Kidney (tissue), 14 donors: ENCODE results near the gene LYSMD4. TPM values are rescaled to one million over a fixed set of nuclear protein-coding genes. Genes with fewer than 3 reads are reported as not detected.

ENCODE experiments used
- DNase-seq, 5 donors: peaks; one replicate each; pipeline ENCODE4 v3.0.0-alpha.2; 2013 to 2020
- FAIRE-seq: peaks from 2 replicates; lab custom pipeline; 2012; peaks lifted over from hg19 to GRCh38; lab: Jason Lieb, UNC
- H3K27ac ChIP-seq, 2 donors: one replicate each; pipeline ENCODE4 v1.7.0; 2013; ENCODE audit warnings: low read depth in 2 of 2, low read length in 2 of 2, inconsistent platforms in 1 of 2
- H3K27me3 ChIP-seq: one replicate; pipeline ENCODE4 v1.7.1; 2013; ENCODE audit warnings: low read length, inconsistent platforms; ENCODE audit not compliant: control insufficient read depth, insufficient read depth
- H3K36me3 ChIP-seq, 3 donors: one replicate each; pipeline versions ENCODE4 v1.7.0 to v1.7.1; 2013; ENCODE audit warnings: low read length in 3 of 3, control low read depth in 1 of 3, inconsistent platforms in 1 of 3; ENCODE audit not compliant: insufficient read depth in 3 of 3, control insufficient read depth in 2 of 3
- H3K4me1 ChIP-seq, 3 donors: one replicate each; pipeline versions ENCODE4 v1.7.0 to v1.7.1; 2013; ENCODE audit warnings: low read length in 3 of 3, inconsistent platforms in 1 of 3, low read depth in 1 of 3; ENCODE audit not compliant: control insufficient read depth in 2 of 3, insufficient read depth in 2 of 3
- H3K4me3 ChIP-seq, 3 donors: one replicate each; pipeline versions ENCODE4 v1.7.0 to v1.8.1; 2013; ENCODE audit warnings: low read length in 3 of 3, control low read depth in 1 of 3, inconsistent platforms in 1 of 3
- H3K9ac ChIP-seq, 3 donors: one replicate each; pipeline versions ENCODE4 v1.7.0 to v1.7.1; 2013; ENCODE audit warnings: low read length in 3 of 3, control low read depth in 1 of 3, inconsistent platforms in 1 of 3
- H3K9me3 ChIP-seq, 3 donors: one replicate each; pipeline versions ENCODE4 v1.7.0 to v1.7.1; 2013; ENCODE audit warnings: low read length in 3 of 3, control low read depth in 1 of 3, inconsistent platforms in 1 of 3; ENCODE audit not compliant: control insufficient read depth in 2 of 3, insufficient read depth in 1 of 3
- intact Hi-C: fragments of 100-400 bp; cut with DNase I; formaldehyde crosslinking; loops from one replicate; pipeline ENCODE4 v1.11.1; 2022
- polyA plus RNA-seq: library from polyadenylated mRNA; stranded (reverse); fragments of 350-450 nt; fragmentation: Illumina TruSeq; extraction: RNeasy Lipid Tissue Mini Kit (QIAGEN cat#74804); gene quantifications from one replicate; pipeline ENCODE4 v1.2.3, GENCODE V29; 2014; ENCODE audit warnings: low read depth, low replicate concordance; ENCODE audit not compliant: insufficient read depth
- total RNA-seq: library from RNA; stranded (reverse); fragmentation: NEBNext Ultra II Directional; extraction: Animal tissue kit (Norgen Biotek cat#: 25700); gene quantifications from one replicate; pipeline ENCODE4 v1.2.1, GENCODE V29; 2021
- TF ChIP-seq, protein P1 (sequence below): IDR thresholded peaks from 3 replicates; pipeline ENCODE4 v1.5.1; 2012; ENCODE audit warnings: mild to moderate bottlenecking, moderate library complexity, borderline replicate concordance; ENCODE audit not compliant: insufficient read depth; ENCODE audit errors: extremely low read depth
- donor health status: control.
- donor health status: control.
- donor health status: control.
- donor health status: control.
- donor health status: control.
- donor health status: DM: yes; HTN: yes; CAD: no.
- donor health status: Normal renal cell carcinoma (clear cell type).

The LYSMD4 gene
- total and polyA plus RNA-seq, 2 donors from 2014 or later: 4.9 to 8.6 TPM

DNA sequence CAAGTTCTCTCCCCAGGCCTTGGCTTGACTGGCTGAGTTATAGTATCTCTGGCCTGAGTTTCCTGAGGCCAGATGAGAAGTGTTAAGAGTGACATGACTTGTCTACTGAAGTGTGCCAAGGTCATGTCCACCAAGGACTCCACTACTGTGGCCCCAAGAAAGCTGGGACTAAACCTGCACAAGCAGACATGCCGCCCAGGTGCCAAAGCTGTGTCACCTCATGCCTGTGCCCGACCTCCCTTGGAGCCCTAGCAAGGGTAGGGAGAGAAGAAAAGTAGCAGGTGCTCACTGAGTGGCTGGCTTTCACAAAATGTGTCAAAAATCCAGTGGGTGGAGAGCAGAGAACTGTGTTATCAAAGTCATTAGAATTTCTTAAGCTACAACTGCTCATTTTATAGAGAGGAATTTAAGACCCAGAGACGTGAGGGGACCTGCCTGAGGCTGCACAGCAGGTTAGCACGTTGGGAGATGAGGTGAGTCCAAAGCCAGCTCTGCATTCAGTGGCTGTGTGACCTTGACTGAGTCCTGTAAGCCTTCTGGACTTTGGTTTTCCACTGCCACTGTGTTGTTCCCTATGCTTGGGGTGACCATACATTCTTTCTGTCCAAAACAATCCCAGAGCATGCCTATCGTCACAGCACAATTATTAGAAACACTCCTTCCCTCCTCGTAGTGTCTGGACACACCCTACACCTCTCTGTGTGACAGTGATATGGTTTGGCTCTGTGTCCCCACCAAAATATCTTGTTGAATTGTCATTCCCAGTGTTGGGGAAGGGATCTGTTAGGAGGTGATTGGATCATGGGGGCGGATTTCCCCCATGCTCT is 5.0 kb upstream of the LYSMD4 start:
- H3K36me3 ChIP-seq: no peaks in the 10 kb centered on the region
- H3K9me3 ChIP-seq: no peaks in the 10 kb centered on the region
- no peak overlapping the region for H3K27ac ChIP-seq
- no peaks in the 10 kb centered on the region for H3K4me1 ChIP-seq
- no peak overlapping the region for H3K4me3 ChIP-seq
- DNase-seq (no peak), FAIRE-seq (no peak)
- intact Hi-C loops: no loop called here
- TF ChIP-seq, protein P1, sequence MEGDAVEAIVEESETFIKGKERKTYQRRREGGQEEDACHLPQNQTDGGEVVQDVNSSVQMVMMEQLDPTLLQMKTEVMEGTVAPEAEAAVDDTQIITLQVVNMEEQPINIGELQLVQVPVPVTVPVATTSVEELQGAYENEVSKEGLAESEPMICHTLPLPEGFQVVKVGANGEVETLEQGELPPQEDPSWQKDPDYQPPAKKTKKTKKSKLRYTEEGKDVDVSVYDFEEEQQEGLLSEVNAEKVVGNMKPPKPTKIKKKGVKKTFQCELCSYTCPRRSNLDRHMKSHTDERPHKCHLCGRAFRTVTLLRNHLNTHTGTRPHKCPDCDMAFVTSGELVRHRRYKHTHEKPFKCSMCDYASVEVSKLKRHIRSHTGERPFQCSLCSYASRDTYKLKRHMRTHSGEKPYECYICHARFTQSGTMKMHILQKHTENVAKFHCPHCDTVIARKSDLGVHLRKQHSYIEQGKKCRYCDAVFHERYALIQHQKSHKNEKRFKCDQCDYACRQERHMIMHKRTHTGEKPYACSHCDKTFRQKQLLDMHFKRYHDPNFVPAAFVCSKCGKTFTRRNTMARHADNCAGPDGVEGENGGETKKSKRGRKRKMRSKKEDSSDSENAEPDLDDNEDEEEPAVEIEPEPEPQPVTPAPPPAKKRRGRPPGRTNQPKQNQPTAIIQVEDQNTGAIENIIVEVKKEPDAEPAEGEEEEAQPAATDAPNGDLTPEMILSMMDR: no peak
- H3K9ac ChIP-seq: no peak overlapping the region
- no peaks in the 10 kb centered on the region for H3K27me3 ChIP-seq

DNA sequence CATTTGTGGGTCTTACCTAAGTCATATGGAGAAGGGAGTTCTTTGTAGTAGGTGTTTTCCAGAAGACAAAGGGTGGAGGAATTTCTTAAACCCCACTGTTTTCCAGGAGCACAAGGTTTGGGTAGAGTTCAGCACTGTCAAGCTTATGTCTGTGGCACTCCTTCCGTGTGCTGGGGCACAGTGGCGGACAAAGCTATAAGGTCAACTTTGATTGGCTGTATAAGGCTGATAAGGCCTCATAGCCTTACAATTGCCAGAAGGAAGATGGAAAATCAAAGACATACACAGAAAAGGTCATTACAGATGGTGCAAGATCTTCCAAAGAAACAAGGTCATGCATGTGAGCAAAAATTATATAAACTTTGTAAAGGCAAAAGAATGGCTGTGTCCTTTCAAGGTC is 3.5 kb upstream of the LYSMD4 start:
- peaks cover 0 to 2% (median 0%) of the 10 kb centered on the region in 3 donors for H3K4me1 ChIP-seq
- FAIRE-seq (no peak), DNase-seq (no peak)
- no peak overlapping the region for H3K4me3 ChIP-seq
- no peaks in the 10 kb centered on the region for H3K27me3 ChIP-seq
- intact Hi-C loops: no loop called here
- no peak overlapping the region for H3K27ac ChIP-seq
- H3K9me3 ChIP-seq: no peaks in the 10 kb centered on the region
- no peaks in the 10 kb centered on the region for H3K36me3 ChIP-seq
- TF ChIP-seq, protein P1: no peak
- no peak overlapping the region for H3K9ac ChIP-seq

DNA sequence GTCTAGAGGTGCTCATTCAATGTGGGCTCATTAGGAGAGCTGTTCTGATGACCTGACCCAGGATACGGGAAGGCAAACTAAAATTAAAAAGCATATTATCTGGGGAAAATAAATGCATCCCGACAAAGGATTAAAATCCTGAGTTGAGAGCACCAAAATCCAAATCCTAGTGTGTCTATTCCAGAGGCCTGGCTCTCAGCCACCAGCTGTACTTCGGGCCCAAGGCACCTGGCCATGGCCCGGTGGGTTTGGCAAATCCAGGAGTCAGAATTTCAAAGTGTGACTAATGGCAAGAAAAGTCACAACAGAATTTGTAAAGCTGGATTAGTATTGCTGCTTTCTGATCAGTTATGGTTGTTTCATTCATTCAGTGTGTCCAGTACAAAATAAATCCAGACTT is 2.6 kb upstream of the LYSMD4 start:
- Histone ChIP-seq H3K27ac (no peak overlapping the region), H3K4me1 (peaks cover 0 to 2% (median 0%) of the 10 kb centered on the region in 3 donors), H3K4me3 (no peak overlapping the region), H3K9ac (no peak overlapping the region), H3K27me3 (no peaks in the 10 kb centered on the region), H3K9me3 (no peaks in the 10 kb centered on the region), H3K36me3 (no peaks in the 10 kb centered on the region)
- no peak for DNase-seq
- TF ChIP-seq, protein P1: no peak
- FAIRE-seq: no peak
- intact Hi-C loops: no loop called here
